H1 (cell line): ENCODE measurements around the gene NRK.

Experiments
- CHD1 ChIP-seq: IDR thresholded peaks from 2 replicates; pipeline ENCODE4 v1.6.1; 2012; ENCODE audit warnings: low read depth, low read length, improper control_type of control experiment
- CTCF ChIP-seq, 3 experiments: IDR thresholded peaks; 1 replicate in 2 of 3; 2 replicates in 1 of 3; pipeline versions ENCODE4 v1.5.1 to v1.6.1; 2011; ENCODE audit warnings: low read length in 3 of 3, mild to moderate bottlenecking in 3 of 3, inconsistent platforms in 2 of 3, low read depth in 1 of 3, moderate library complexity in 1 of 3; ENCODE audit not compliant: insufficient read depth in 1 of 3; ENCODE audit errors: control extremely low read depth in 1 of 3
- EZH2 ChIP-seq: fragments of 200-600 bp; sonication (generic); IDR thresholded peaks from 2 replicates; pipeline ENCODE4 v1.7.1; 2012; ENCODE audit warnings: low read depth, mild to moderate bottlenecking, moderate library complexity, low read length, inconsistent platforms; ENCODE audit not compliant: severe bottlenecking
- FOSL1 ChIP-seq: IDR thresholded peaks from 2 replicates; pipeline ENCODE4 v1.6.1; 2011; ENCODE audit warnings: mild to moderate bottlenecking, low read depth, low read length, moderate library complexity; ENCODE audit not compliant: insufficient read depth
- KDM5A ChIP-seq: fragments of 200-600 bp; IDR thresholded peaks from 2 replicates; pipeline ENCODE4 v1.7.1; 2012; ENCODE audit warnings: mild to moderate bottlenecking, low read length, inconsistent platforms, mixed read lengths
- RFX5 ChIP-seq: IDR thresholded peaks from 2 replicates; pipeline ENCODE4 v1.6.1; 2011; ENCODE audit warnings: low read depth, low read length, improper control_type of control experiment, borderline replicate concordance

GRCh38 chrX:105872941-105873340 lies 50.6 kb downstream of the NRK start:
- TF ChIP-seq CTCF (IDR thresholded peaks at IDR 0.05; ENCODE audit: control extremely low read depth in 1 of 3, insufficient read depth in 1 of 3, low read depth in 1 of 3, low read length in 3 of 3) (no peak), RFX5 (no peak), EZH2 (no peak), KDM5A (no peak), CHD1 (no peak), FOSL1 (no peak)
